ENCODE results near the gene TAF1.

GRCh38 chrX:71454222-71454621 lies 88.1 kb downstream of the TAF1 start:
- no peak for TF ChIP-seq CTCF (IDR thresholded peaks at IDR 0.05; ENCODE audit: insufficient read depth, low read length)
- TF ChIP-seq POLR2AphosphoS5 (IDR thresholded peaks at IDR 0.05; ENCODE audit: low read depth), result no peak
- no peak for TF ChIP-seq SPI1 (IDR thresholded peaks at IDR 0.05; ENCODE audit: borderline replicate concordance, low read depth)
